GM18868 (cell line): ENCODE measurements around the gene AARS2.

ENCODE experiments used
- ATAC-seq: cut with Tn5 transposase; IDR thresholded peaks from one replicate; pipeline ENCODE4 v1.9.1; 2021; ENCODE audit warnings: mild to moderate bottlenecking, moderate library complexity; ENCODE audit not compliant: unreplicated experiment

The AARS2 gene

DNA sequence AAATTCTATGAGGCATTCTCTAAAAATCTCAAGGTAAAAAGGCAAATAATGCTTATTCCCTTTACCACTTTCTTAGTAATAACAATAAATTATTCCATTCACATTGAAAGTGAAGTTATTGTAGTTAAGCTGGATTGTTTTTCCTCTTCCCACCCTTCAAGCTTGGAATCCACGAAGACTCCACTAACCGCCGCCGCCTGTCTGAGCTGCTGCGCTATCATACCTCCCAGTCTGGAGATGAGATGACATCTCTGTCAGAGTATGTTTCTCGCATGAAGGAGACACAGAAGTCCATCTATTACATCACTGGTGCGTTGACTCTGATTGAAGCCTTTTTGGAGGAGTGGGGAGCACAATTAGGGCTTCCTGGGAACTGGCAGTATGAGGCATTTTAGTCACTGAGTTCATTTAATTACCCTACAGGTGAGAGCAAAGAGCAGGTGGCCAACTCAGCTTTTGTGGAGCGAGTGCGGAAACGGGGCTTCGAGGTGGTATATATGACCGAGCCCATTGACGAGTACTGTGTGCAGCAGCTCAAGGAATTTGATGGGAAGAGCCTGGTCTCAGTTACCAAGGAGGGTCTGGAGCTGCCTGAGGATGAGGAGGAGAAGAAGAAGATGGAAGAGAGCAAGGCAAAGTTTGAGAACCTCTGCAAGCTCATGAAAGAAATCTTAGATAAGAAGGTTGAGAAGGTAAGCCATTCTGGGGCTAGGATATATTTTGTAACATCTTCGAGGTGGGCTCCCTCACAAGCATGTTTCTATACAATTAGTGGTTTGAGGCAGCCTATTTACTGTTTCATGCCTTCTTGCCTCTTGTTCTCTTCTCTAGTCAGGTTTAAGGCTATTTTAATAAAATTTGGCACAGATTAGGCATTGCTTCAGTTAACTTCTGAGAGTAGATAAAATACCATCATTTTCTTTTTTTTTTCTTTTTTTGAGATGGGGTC, 61.3 kb downstream of the AARS2 start:
- ATAC-seq: no peak

DNA sequence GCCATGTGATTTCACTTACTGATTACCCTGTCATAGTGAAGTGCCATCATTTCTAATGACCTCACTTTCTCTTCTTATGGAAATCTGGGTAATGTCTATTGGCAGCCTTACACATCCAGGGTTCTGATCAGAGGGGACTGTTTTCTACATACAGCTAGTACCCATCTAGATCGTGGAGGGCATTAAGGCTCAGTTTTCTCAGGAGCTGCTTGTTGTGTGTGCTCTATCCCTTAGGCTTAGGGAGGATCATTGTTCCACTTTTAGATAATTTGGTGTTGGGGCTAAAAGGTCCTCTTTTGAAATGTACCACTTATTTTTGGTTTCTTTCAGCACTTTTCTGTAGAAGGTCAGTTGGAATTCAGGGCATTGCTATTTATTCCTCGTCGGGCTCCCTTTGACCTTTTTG, 62.4 kb downstream of the AARS2 start:
- no peak for ATAC-seq

DNA sequence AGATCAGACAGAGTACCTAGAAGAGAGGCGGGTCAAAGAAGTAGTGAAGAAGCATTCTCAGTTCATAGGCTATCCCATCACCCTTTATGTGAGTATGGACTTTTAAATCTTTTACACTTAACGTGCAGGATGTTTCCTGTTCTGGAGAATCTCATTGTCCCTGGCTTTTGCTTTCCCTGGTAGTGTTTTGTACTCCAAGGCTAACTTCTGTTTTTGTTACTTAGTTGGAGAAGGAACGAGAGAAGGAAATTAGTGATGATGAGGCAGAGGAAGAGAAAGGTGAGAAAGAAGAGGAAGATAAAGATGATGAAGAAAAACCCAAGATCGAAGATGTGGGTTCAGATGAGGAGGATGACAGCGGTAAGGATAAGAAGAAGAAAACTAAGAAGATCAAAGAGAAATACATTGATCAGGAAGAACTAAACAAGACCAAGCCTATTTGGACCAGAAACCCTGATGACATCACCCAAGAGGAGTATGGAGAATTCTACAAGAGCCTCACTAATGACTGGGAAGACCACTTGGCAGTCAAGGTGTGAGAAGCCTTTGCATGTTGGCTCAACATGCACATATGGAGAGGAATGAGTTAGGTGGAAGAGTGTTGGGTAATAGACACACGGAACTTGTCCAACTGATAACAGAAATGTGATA, 63.0 kb downstream of the AARS2 start:
- ATAC-seq: no peak
